ENCODE results near the gene DAZAP1.
A peak's percentile ranks its signal among the peaks of the same experiment; 100 is the strongest.

DAZAP1 gene

DNA sequence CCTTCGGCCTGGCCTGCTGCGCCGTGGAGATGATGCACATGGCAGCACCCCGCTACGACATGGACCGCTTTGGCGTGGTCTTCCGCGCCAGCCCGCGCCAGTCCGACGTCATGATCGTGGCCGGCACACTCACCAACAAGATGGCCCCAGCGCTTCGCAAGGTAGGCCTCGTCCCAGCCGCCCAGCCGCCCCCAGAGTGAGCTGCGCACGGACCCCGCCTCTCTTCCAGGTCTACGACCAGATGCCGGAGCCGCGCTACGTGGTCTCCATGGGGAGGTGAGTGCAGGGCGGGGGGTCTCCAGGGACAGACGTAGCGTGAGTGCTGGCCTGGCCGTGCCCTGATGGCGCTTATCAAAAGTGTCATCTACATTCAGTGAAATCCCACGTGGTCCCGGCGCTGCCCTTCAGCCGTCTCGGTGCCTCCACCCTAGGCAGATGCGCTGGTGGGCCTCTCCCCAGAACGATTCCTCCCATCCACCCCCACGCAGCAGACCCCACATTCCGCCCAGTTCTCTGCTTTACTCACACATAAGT is 16.4 kb upstream of the DAZAP1 start:
- TF ChIP-seq POLR2AphosphoS5 (IDR thresholded peaks at IDR 0.05; ENCODE audit: low read depth, low read length): no peak
- no peak for TF ChIP-seq FOXP2 (optimal IDR thresholded peaks at IDR 0.05; ENCODE audit: borderline replicate concordance, extremely low read depth, extremely low read length, insufficient read depth)
- no peak for TF ChIP-seq TAF1 (IDR thresholded peaks at IDR 0.05; ENCODE audit: borderline replicate concordance, insufficient read depth, low read length)
- no peak for TF ChIP-seq SIN3A (IDR thresholded peaks at IDR 0.05; ENCODE audit: borderline replicate concordance, insufficient read depth, low read length)
- TF ChIP-seq, protein P1, sequence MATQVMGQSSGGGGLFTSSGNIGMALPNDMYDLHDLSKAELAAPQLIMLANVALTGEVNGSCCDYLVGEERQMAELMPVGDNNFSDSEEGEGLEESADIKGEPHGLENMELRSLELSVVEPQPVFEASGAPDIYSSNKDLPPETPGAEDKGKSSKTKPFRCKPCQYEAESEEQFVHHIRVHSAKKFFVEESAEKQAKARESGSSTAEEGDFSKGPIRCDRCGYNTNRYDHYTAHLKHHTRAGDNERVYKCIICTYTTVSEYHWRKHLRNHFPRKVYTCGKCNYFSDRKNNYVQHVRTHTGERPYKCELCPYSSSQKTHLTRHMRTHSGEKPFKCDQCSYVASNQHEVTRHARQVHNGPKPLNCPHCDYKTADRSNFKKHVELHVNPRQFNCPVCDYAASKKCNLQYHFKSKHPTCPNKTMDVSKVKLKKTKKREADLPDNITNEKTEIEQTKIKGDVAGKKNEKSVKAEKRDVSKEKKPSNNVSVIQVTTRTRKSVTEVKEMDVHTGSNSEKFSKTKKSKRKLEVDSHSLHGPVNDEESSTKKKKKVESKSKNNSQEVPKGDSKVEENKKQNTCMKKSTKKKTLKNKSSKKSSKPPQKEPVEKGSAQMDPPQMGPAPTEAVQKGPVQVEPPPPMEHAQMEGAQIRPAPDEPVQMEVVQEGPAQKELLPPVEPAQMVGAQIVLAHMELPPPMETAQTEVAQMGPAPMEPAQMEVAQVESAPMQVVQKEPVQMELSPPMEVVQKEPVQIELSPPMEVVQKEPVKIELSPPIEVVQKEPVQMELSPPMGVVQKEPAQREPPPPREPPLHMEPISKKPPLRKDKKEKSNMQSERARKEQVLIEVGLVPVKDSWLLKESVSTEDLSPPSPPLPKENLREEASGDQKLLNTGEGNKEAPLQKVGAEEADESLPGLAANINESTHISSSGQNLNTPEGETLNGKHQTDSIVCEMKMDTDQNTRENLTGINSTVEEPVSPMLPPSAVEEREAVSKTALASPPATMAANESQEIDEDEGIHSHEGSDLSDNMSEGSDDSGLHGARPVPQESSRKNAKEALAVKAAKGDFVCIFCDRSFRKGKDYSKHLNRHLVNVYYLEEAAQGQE (IDR thresholded peaks at IDR 0.05; ENCODE audit: insufficient read depth in 1 of 2, low read depth in 2 of 2, low read length in 2 of 2): no peak

DNA sequence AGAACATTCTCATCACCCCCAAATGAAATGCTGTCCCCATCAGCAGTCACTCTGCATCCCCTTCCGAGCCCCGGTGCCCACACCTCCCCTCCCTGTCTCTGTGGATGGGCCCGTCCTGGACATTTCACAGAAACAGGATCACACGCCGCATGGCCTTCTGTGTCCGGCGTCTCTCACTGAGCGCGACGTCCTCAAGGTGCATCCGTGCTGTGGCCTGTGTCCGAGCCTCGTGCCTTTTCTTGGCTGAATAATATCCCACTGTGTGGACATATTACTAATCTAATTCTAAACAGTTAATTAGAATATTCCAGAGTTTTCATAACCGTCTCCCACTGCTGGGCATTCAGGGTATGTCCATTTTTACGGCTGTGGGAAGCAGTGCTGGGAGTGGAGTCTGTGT is 15.0 kb upstream of the DAZAP1 start:
- TF ChIP-seq, protein P1 (IDR thresholded peaks at IDR 0.05; ENCODE audit: insufficient read depth in 1 of 2, low read depth in 2 of 2, low read length in 2 of 2): no peak
- TF ChIP-seq TAF1 (IDR thresholded peaks at IDR 0.05; ENCODE audit: borderline replicate concordance, insufficient read depth, low read length): no peak
- TF ChIP-seq SIN3A (IDR thresholded peaks at IDR 0.05; ENCODE audit: borderline replicate concordance, insufficient read depth, low read length): no peak
- TF ChIP-seq FOXP2 (optimal IDR thresholded peaks at IDR 0.05; ENCODE audit: borderline replicate concordance, extremely low read depth, extremely low read length, insufficient read depth): no peak
- no peak for TF ChIP-seq POLR2AphosphoS5 (IDR thresholded peaks at IDR 0.05; ENCODE audit: low read depth, low read length)

DNA sequence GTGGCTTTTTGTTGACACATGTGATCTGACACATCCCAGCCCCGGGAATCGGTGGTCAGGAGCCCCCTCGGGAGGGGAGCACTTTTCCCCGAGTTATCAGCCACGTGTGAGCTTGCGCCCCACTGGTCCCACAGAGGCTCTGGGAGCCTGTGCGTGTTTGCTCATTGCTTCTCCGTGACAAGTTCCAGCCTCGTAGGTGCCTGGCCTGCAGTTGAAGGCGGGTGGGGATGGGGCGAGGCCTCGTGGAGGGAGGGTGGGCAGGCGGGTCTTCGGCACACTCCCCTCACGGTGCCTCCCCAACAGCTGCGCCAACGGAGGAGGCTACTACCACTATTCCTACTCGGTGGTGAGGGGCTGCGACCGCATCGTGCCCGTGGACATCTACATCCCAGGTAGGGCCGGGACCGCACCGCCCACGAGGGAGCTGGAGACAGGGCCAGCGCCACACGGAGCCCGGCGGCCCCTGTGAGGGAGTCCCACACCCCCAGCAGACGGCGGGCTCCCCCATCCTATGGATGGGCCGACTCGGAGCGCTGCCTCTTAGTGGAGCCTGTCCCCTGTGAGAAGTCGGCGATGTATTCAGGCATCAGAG is 14.4 kb upstream of the DAZAP1 start:
- no peak for TF ChIP-seq SIN3A (IDR thresholded peaks at IDR 0.05; ENCODE audit: borderline replicate concordance, insufficient read depth, low read length)

DNA sequence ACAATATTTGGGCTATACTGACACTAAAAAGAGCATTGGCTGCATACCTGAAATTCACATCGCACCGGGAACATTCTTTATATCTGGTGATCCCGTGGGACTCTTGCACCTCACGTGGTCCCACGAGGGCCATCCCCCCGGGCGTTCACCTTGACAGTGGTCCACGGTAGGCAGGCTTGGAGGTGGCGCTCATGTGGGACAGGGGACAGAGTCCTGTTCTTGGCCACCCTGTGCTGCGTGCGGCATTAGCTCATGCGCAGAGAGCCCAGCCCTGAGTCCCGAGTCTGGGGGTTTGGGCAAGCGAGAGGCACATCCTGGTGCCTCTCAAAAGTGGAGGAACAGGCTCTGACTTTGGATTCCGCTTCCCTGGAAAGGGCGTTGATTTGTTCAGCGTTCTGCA is 13.5 kb upstream of the DAZAP1 start:
- TF ChIP-seq POLR2AphosphoS5 (IDR thresholded peaks at IDR 0.05; ENCODE audit: low read depth, low read length): peak; percentile 18; the same call in 1 of the 2 replicates
- TF ChIP-seq, protein P1 (IDR thresholded peaks at IDR 0.05; ENCODE audit: insufficient read depth in 1 of 2, low read depth in 2 of 2, low read length in 2 of 2): no peak
- TF ChIP-seq FOXP2 (optimal IDR thresholded peaks at IDR 0.05; ENCODE audit: borderline replicate concordance, extremely low read depth, extremely low read length, insufficient read depth): no peak
- no peak for TF ChIP-seq TAF1 (IDR thresholded peaks at IDR 0.05; ENCODE audit: borderline replicate concordance, insufficient read depth, low read length)

DNA sequence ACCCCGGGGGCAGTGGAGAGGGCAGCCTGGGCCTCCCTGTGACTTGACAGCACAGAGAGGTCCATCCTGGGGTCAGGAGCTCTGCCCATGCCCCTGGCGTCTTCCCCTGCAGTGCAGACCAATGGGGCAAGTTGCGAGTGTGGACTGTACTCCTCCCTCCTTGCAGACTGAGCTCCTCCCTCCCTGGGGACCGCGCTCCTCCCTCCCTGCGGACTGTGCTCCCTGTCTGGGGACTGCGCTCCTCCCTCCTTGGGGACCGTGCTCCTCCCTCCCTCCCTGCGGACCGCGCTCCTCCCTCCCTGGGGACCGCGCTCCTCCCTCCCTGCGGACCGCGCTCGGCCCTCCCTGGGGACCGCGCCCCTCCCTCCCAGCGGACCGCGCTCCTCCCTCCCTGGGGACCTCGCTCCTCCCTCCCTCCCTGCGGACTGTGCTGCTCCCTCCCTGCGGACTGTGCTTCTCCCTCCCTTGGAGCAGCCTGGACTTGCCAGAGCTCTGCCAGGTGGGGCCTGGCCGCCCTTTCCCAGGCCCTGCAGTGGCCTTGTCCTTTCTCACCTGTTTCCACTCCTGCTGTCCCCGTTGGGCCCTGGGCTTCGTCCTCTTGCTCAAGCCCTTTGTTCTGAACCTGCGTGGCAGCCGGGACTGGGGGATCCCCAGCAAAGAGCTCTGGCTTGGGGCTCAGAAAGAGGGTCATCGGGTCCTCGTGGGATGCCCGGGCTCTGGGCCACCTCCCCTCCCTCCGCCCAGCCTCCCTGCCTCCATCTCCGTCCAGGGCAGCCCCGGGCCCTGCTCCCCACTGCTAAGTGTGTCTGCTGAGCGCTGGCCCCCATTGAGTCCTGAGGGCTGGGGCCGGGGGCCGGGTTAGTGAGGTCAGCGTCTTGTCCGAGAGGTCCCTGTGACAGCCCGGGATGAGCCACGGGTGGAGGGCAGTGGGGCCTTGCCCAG is 12.9 kb upstream of the DAZAP1 start:
- TF ChIP-seq SIN3A (IDR thresholded peaks at IDR 0.05; ENCODE audit: borderline replicate concordance, insufficient read depth, low read length) (no peak), TAF1 (IDR thresholded peaks at IDR 0.05; ENCODE audit: borderline replicate concordance, insufficient read depth, low read length) (no peak)
- TF ChIP-seq, protein P1 (IDR thresholded peaks at IDR 0.05; ENCODE audit: insufficient read depth in 1 of 2, low read depth in 2 of 2, low read length in 2 of 2): no peak
